ENCODE measurements around the gene INPP5A. TPM values are rescaled to one million over a fixed set of nuclear protein-coding genes. Genes with fewer than 3 reads are reported as not detected.

Gene INPP5A
- total RNA-seq, 2 donors from 2014 or later: 9.2 to 14.5 TPM

DNA sequence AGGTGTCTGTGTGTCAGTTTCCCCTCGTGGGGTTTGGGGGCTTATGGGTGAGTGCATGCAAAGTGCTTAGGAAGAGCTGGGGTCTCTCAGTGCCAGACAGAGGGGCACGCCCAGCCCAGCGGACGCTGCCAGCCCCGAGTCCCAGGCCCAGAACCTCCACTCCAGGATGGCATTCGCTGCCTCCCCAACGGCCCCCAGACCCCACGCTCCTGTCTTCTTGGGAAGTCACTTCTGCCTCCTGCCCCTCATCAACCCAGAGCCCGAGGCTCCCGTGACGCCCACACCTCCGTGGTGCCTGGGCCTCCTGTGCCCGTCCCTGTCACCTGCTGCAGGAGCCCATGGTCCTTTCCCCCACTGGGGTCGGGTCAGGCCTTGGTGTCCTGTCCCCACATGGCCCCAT lies 213.3 kb downstream of the INPP5A start:
- ATAC-seq (no peak), DNase-seq (no peak)
- no peak overlapping the region for H3K27ac ChIP-seq
- H3K9me3 ChIP-seq: no peaks in the 10 kb centered on the region
- H3K36me3 ChIP-seq (replicated peaks in 1 of 2; ENCODE audit: insufficient read depth in 1 of 2, low read depth in 2 of 2): no peaks in the 10 kb centered on the region
- intact Hi-C loops (cut with DNase I): no loop called here
- whole genome bisulfite sequencing, 2 donors: 93 to 95% methylated on average over 14 of the region's 14 CpGs
- H3K4me3 ChIP-seq: no peak overlapping the region
- TF ChIP-seq, protein P1, sequence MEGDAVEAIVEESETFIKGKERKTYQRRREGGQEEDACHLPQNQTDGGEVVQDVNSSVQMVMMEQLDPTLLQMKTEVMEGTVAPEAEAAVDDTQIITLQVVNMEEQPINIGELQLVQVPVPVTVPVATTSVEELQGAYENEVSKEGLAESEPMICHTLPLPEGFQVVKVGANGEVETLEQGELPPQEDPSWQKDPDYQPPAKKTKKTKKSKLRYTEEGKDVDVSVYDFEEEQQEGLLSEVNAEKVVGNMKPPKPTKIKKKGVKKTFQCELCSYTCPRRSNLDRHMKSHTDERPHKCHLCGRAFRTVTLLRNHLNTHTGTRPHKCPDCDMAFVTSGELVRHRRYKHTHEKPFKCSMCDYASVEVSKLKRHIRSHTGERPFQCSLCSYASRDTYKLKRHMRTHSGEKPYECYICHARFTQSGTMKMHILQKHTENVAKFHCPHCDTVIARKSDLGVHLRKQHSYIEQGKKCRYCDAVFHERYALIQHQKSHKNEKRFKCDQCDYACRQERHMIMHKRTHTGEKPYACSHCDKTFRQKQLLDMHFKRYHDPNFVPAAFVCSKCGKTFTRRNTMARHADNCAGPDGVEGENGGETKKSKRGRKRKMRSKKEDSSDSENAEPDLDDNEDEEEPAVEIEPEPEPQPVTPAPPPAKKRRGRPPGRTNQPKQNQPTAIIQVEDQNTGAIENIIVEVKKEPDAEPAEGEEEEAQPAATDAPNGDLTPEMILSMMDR (IDR thresholded peaks at IDR 0.05): no peak
- TF ChIP-seq POLR2A (IDR thresholded peaks at IDR 0.05): no peak
- H3K4me1 ChIP-seq: peaks cover 5% of the 10 kb centered on the region
- no peaks in the 10 kb centered on the region for H3K27me3 ChIP-seq

DNA sequence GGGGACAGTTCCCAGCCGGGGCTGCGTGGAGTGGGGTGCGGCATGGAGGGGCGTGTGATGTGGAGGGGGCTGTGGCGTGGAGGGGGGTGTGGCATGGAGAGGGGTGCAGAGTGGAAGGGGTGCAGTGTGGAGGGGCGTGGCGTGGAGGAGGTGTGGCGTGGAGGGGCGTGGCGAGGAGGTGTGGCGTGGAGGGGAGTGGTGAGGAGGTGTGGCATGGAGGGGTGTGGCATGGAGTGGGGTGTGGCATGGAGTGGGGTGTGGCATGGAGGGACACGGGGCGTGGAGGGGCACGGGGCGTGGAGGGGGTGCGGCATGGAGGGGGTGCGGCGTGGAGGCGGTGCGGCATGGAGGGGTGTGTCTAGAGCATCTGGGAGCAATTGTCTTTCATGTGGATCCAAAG lies 214.8 kb downstream of the INPP5A start:
- TF ChIP-seq, protein P1 (IDR thresholded peaks at IDR 0.05): no peak
- no peak for TF ChIP-seq POLR2A (IDR thresholded peaks at IDR 0.05)
- intact Hi-C loops (cut with DNase I): no loop called here
- Histone ChIP-seq H3K4me1 (peaks cover 5% of the 10 kb centered on the region), H3K27me3 (no peaks in the 10 kb centered on the region), H3K9me3 (no peaks in the 10 kb centered on the region), H3K4me3 (no peak overlapping the region), H3K36me3 (replicated peaks in 1 of 2; ENCODE audit: insufficient read depth in 1 of 2, low read depth in 2 of 2) (peaks cover 0 to 2% of the 10 kb centered on the region in 2 donors), H3K27ac (no peak overlapping the region)
- no peak for DNase-seq
- no peak for ATAC-seq
- 93 to 97% methylated on average over 15 to 20 of the region's 20 CpGs for WGBS, 2 donors

DNA sequence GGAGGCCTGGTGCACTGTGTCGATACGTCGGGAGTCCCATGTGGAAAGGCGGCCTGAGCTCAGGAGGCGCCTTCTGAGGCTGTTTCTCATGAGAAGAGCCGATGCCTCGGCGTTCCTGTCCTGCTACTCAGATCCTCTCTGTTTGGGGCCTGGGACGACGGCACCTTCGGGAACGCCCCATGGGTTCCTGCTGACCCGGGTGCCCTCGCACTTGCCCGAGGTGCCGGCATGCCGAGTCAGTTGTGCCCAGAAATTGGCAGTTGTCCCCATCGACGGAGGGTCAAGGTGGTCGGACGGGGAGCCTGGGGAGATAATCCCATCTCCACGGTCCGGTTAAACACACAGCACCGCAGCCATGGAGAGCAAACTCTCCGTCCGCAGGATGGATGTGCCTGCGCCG lies 215.4 kb downstream of the INPP5A start:
- TF ChIP-seq, protein P1 (IDR thresholded peaks at IDR 0.05): no peak
- no peak for TF ChIP-seq POLR2A (IDR thresholded peaks at IDR 0.05)
- Histone ChIP-seq H3K27ac (no peak overlapping the region), H3K27me3 (no peaks in the 10 kb centered on the region), H3K4me3 (no peak overlapping the region), H3K9me3 (no peaks in the 10 kb centered on the region), H3K36me3 (replicated peaks in 1 of 2; ENCODE audit: insufficient read depth in 1 of 2, low read depth in 2 of 2) (peaks cover 0 to 2% of the 10 kb centered on the region in 2 donors), H3K4me1 (peaks cover 5% of the 10 kb centered on the region)
- WGBS, 2 donors: 93 to 96% methylated on average over 28 of the region's 28 CpGs
- ATAC-seq (no peak), DNase-seq (no peak)
- intact Hi-C loops (cut with DNase I): no loop called here

DNA sequence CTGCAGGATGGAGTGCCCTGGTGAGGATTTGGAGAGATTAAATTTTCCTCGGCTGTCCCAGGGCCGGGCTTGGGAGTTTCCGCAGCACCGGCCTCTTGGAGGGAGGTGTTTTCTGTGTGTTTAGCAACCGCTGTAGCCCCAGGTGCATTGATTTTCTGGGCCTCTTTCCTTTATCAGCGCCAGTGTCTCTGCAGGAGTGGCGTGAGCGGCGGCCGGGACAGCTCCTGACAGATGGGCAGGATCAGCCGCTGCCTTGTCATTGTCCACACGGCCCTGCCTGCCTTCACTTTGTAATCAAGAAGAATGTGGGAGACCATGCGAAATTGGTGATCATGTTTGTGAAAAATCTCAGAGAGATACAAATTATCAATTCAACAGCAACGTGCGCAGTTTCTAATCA lies 216.0 kb downstream of the INPP5A start:
- 51 to 66% methylated on average over 14 to 15 of the region's 15 CpGs for WGBS, 2 donors
- Histone ChIP-seq H3K27me3 (no peaks in the 10 kb centered on the region), H3K9me3 (no peaks in the 10 kb centered on the region), H3K4me1 (peaks cover 5% of the 10 kb centered on the region), H3K36me3 (replicated peaks in 1 of 2; ENCODE audit: insufficient read depth in 1 of 2, low read depth in 2 of 2) (peaks cover 0 to 2% of the 10 kb centered on the region in 2 donors), H3K4me3 (no peak overlapping the region), H3K27ac (no peak overlapping the region)
- intact Hi-C loops (cut with DNase I): no loop called here
- TF ChIP-seq POLR2A (IDR thresholded peaks at IDR 0.05): no peak
- TF ChIP-seq, protein P1 (IDR thresholded peaks at IDR 0.05): no peak
- DNase-seq (no peak), ATAC-seq (no peak)

DNA sequence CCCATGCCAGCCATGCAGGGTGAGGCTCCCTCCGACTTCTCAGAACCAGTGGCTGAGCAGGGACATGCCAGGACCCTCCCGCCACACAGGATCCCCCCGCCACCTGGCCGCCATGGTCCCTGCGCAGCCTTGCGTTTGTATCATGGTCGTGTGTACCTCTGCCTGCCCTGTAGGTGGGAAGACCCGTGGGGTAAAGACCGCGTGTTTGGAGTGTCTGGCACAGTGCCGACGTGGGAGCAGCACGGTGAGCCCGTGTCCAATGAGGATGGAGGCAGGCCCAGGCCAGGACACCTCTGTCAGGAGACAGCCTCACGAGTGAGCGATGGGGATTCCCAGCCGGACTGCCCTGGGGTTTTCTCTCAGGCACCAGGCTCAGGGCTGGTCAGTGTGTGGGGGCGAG lies 216.5 kb downstream of the INPP5A start:
- H3K4me1 ChIP-seq: peaks cover 5% of the 10 kb centered on the region
- 86 to 97% methylated on average over 13 to 18 of the region's 18 CpGs for WGBS, 2 donors

More for the DNA sequence above, 216.5 kb downstream of the INPP5A start:
- ATAC-seq (no peak), DNase-seq (no peak)
- H3K4me3 ChIP-seq: no peak overlapping the region
- intact Hi-C loops (cut with DNase I): no loop called here
- H3K27me3 ChIP-seq: no peaks in the 10 kb centered on the region
- no peaks in the 10 kb centered on the region for H3K9me3 ChIP-seq
- H3K36me3 ChIP-seq (replicated peaks in 1 of 2; ENCODE audit: insufficient read depth in 1 of 2, low read depth in 2 of 2): peaks cover 0 to 2% of the 10 kb centered on the region in 2 donors
- no peak for TF ChIP-seq POLR2A (IDR thresholded peaks at IDR 0.05)
- TF ChIP-seq, protein P1 (IDR thresholded peaks at IDR 0.05): no peak
- H3K27ac ChIP-seq: no peak overlapping the region
